ENCODE results near the gene SLC6A4. TPM values are rescaled to one million over a fixed set of nuclear protein-coding genes. Genes with fewer than 3 reads are reported as not detected.

The SLC6A4 gene
- total RNA-seq, 2 experiments from 2014 or later = not detected

- no peaks in the 10 kb centered on the region for H3K9me3 Mint-ChIP-seq (ENCODE audit: low read depth)
- DNase-seq = no peak
- intact Hi-C loops (cut with DNase I, micrococcal nuclease) = loop anchor here (5.0 kb wide), 2 partner anchors 99 to 131 kb away; no protein-coding TSS in a partner anchor
- H3K36me3 Mint-ChIP-seq (ENCODE audit: low read depth) = no peaks in the 10 kb centered on the region
- peaks cover 11% of the 10 kb centered on the region for H3K4me1 Mint-ChIP-seq
- ChIA-PET POLR2A (no interaction called here), CTCF (interaction anchor here (2.0 kb wide), 1 partner anchor 134 kb away, joined by 8 read pairs; no protein-coding TSS in a partner anchor)
- H3K27me3 Mint-ChIP-seq = peaks cover 48% of the 10 kb centered on the region
- H3K27ac Mint-ChIP-seq = no peak overlapping the region
- ATAC-seq = no peak
- H3K4me3 Mint-ChIP-seq = no peak overlapping the region
Measured at GRCh38 chr17:30238387-30239088, 3.0 kb upstream of the SLC6A4 start.

GRCh38 chr17:30238003-30238344 lies 2.5 kb upstream of the SLC6A4 start:
- Mint-ChIP-seq H3K4me1 (peaks cover 11% of the 10 kb centered on the region), H3K27me3 (peaks cover 53% of the 10 kb centered on the region), H3K4me3 (no peak overlapping the region), H3K9me3 (ENCODE audit: low read depth) (no peaks in the 10 kb centered on the region), H3K36me3 (ENCODE audit: low read depth) (no peaks in the 10 kb centered on the region), H3K27ac (no peak overlapping the region)
- intact Hi-C loops (cut with DNase I, micrococcal nuclease) = loop anchor here (5.0 kb wide), 2 partner anchors 99 to 131 kb away; no protein-coding TSS in a partner anchor
- ATAC-seq = no peak
- DNase-seq = no peak
- ChIA-PET CTCF (no interaction called here), POLR2A (no interaction called here)

- ChIA-PET POLR2A (no interaction called here), CTCF (interaction anchor here (0.9 to 1.8 kb wide), 2 partner anchors 112 to 133 kb away, joined by 4 to 11 read pairs; no protein-coding TSS in a partner anchor)
- Mint-ChIP-seq H3K4me3 (no peak overlapping the region), H3K27ac (no peak overlapping the region), H3K36me3 (ENCODE audit: low read depth) (no peaks in the 10 kb centered on the region), H3K9me3 (ENCODE audit: low read depth) (no peaks in the 10 kb centered on the region), H3K4me1 (peaks cover 11% of the 10 kb centered on the region), H3K27me3 (peaks cover 57% of the 10 kb centered on the region)
- ATAC-seq (no peak), DNase-seq (no peak)
- intact Hi-C loops (cut with DNase I, micrococcal nuclease) = loop anchor here (2.0 to 5.0 kb wide), 3 partner anchors 100 to 133 kb away; no protein-coding TSS in a partner anchor
Measured at GRCh38 chr17:30237296-30238002, 2.0 kb upstream of the SLC6A4 start.

GRCh38 chr17:30236766-30237165 lies 1.3 kb upstream of the SLC6A4 start:
- intact Hi-C loops (cut with DNase I, micrococcal nuclease) = loop anchor here (2.0 to 5.0 kb wide), 3 partner anchors 101 to 132 kb away; no protein-coding TSS in a partner anchor
- ChIA-PET CTCF (interaction anchor here (0.8 to 1.9 kb wide), 6 partner anchors 8 to 132 kb away, joined by 3 to 11 read pairs (median 4); no protein-coding TSS in a partner anchor), POLR2A (no interaction called here)
- H3K4me1 Mint-ChIP-seq = peaks cover 11% of the 10 kb centered on the region
- H3K27me3 Mint-ChIP-seq = peaks cover 59% of the 10 kb centered on the region
- ATAC-seq = no peak
- H3K27ac Mint-ChIP-seq = no peak overlapping the region
- peak; percentile 55 for DNase-seq
- no peaks in the 10 kb centered on the region for H3K9me3 Mint-ChIP-seq (ENCODE audit: low read depth)
- no peaks in the 10 kb centered on the region for H3K36me3 Mint-ChIP-seq (ENCODE audit: low read depth)
- H3K4me3 Mint-ChIP-seq = no peak overlapping the region

DNA sequence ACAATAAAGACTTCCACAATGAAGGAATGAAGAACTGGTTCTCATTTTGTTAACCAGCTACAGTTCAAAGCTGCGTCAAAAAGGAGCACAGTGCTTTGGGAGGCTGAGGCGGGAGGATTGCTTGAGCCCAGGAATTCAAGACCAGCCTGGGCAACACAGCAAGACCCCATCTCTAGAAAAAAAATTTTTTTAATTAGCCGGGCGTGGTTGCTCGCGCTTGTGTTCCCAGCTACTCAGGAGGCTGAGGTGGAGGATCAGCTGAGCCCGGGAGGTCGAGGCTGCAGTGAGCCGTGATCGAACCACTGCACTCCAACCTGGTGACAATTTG lies 764 bp upstream of the SLC6A4 start:
- H3K36me3 Mint-ChIP-seq (ENCODE audit: low read depth) = no peaks in the 10 kb centered on the region
- intact Hi-C loops (cut with DNase I, micrococcal nuclease) = loop anchor here (2.0 to 5.0 kb wide), 3 partner anchors 101 to 131 kb away; no protein-coding TSS in a partner anchor
- peaks cover 59% of the 10 kb centered on the region for H3K27me3 Mint-ChIP-seq
- CTCF ChIA-PET = interaction anchor here (0.8 to 1.9 kb wide), 7 partner anchors 9 to 131 kb away, joined by 3 to 11 read pairs (median 4); no protein-coding TSS in a partner anchor
- peaks cover 11% of the 10 kb centered on the region for H3K4me1 Mint-ChIP-seq
- no peaks in the 10 kb centered on the region for H3K9me3 Mint-ChIP-seq (ENCODE audit: low read depth)
- DNase-seq (no peak), ATAC-seq (no peak)
- POLR2A ChIA-PET = interaction anchor here (0.5 kb wide), 1 partner anchor 8 kb away, joined by 4 read pairs; no protein-coding TSS in a partner anchor
- no peak overlapping the region for H3K27ac Mint-ChIP-seq
- H3K4me3 Mint-ChIP-seq = peak overlapping the region; percentile 42

DNA sequence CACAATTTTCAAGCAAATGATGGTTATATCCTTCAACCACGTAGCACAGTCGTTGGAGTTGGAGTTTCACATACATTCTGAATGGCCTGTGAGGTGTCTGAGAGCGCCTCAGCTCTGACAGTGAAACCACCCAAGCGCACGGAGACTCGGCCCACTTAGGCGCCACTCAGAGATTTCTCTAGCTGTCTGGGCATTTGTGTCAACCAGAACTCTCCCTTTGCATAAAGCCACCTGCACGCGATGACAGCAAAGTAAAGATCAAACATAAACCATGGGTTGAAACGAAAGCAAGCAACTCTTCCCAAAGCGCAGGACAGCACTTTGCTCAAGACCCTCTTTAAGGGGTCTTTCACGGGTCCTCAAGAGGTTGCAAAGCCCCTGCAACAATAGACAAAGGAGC lies 533 bp downstream of the SLC6A4 start:
- H3K27ac Mint-ChIP-seq = no peak overlapping the region
- peak; percentile 33 for DNase-seq
- ATAC-seq = peak; percentile 45
- no peaks in the 10 kb centered on the region for H3K9me3 Mint-ChIP-seq (ENCODE audit: low read depth)
- H3K4me3 Mint-ChIP-seq = peak overlapping the region; percentile 34
- H3K4me1 Mint-ChIP-seq = peaks cover 11% of the 10 kb centered on the region
- ChIA-PET POLR2A (interaction anchor here (0.6 kb wide), 1 partner anchor 117 kb away, joined by 3 read pairs; no protein-coding TSS in a partner anchor), CTCF (interaction anchor here (0.6 to 1.9 kb wide), 8 partner anchors 13 to 130 kb away, joined by 3 to 6 read pairs (median 4); no protein-coding TSS in a partner anchor)
- intact Hi-C loops (cut with DNase I, micrococcal nuclease) = loop anchor here (5.0 kb wide), 2 partner anchors 102 to 128 kb away; no protein-coding TSS in a partner anchor
- no peaks in the 10 kb centered on the region for H3K36me3 Mint-ChIP-seq (ENCODE audit: low read depth)
- peaks cover 62% of the 10 kb centered on the region for H3K27me3 Mint-ChIP-seq

DNA sequence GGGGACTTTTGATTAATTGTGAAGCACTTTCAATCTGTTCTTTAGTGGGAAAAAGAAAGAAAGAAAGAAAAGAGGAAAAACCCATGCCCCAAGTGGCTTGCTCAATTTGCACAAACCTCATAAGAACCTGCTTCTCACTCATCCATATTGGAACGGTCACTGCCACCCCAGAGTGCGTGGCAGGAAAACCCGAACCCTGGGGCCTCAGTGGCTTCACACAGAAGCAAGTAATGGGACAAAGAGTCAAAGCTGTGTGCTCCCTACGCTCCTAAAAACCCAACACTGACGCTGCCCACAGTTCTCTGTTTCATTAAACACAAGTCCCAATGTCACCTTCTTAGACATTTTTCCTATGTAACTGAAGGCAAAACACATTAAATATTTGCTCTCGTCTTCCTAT lies 1.2 kb downstream of the SLC6A4 start:
- ChIA-PET CTCF (interaction anchor here (0.6 to 1.8 kb wide), 5 partner anchors 13 to 129 kb away, joined by 3 to 4 read pairs (median 3); no protein-coding TSS in a partner anchor), POLR2A (interaction anchor here (0.6 kb wide), 1 partner anchor 117 kb away, joined by 3 read pairs; no protein-coding TSS in a partner anchor)
- H3K4me3 Mint-ChIP-seq = no peak overlapping the region
- DNase-seq (no peak), ATAC-seq (no peak)
- H3K9me3 Mint-ChIP-seq (ENCODE audit: low read depth) = no peaks in the 10 kb centered on the region
- peaks cover 11% of the 10 kb centered on the region for H3K4me1 Mint-ChIP-seq
- peaks cover 58% of the 10 kb centered on the region for H3K27me3 Mint-ChIP-seq
- intact Hi-C loops (cut with DNase I, micrococcal nuclease) = no loop called here
- no peak overlapping the region for H3K27ac Mint-ChIP-seq
- H3K36me3 Mint-ChIP-seq (ENCODE audit: low read depth) = no peaks in the 10 kb centered on the region

DNA sequence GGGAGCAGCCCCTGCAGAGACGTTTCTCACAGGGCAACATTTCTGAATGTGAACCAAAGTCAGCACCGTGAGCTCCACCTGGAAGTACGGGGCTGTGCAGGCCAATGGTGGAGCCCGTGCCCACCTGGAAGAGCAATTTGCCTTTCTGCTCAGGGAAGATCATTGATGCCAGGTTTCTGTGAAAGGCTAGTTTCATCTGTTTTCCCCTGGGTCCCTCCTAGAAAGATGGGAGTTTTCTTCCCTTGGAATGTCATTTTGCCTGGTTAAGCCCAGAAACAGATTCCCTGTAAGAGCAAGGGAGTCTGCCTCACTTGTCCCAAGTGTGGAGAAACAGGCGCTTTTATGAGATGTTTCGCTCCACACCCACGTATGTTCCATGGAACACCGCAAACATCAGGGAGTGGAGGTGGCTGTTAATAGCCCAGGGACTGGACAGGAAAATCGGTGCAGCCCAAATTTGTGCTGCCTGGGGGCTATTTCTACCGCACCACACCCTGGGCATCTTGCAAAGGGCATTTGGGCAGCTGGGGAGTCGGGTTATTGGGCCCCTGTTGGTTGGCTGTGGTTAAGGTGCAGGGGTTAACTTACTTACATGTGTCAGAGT lies 2.6 kb downstream of the SLC6A4 start:
- Mint-ChIP-seq H3K36me3 (ENCODE audit: low read depth) (no peaks in the 10 kb centered on the region), H3K27me3 (peaks cover 53% of the 10 kb centered on the region), H3K9me3 (ENCODE audit: low read depth) (no peaks in the 10 kb centered on the region), H3K4me3 (no peak overlapping the region), H3K4me1 (peaks cover 11% of the 10 kb centered on the region), H3K27ac (no peak overlapping the region)
- ChIA-PET POLR2A (no interaction called here), CTCF (no interaction called here)
- ATAC-seq = no peak
- intact Hi-C loops (cut with DNase I, micrococcal nuclease) = no loop called here
- DNase-seq = no peak

GRCh38 chr17:30232015-30232823 lies 3.3 kb downstream of the SLC6A4 start:
- Mint-ChIP-seq H3K4me1 (peaks cover 11% of the 10 kb centered on the region), H3K9me3 (ENCODE audit: low read depth) (no peaks in the 10 kb centered on the region), H3K27ac (no peak overlapping the region), H3K36me3 (ENCODE audit: low read depth) (no peaks in the 10 kb centered on the region), H3K27me3 (peaks cover 47% of the 10 kb centered on the region), H3K4me3 (no peak overlapping the region)
- ChIA-PET POLR2A (no interaction called here), CTCF (interaction anchor here (1.1 kb wide), 1 partner anchor 104 kb away, joined by 3 read pairs; no protein-coding TSS in a partner anchor)
- DNase-seq (no peak), ATAC-seq (no peak)
- intact Hi-C loops (cut with DNase I, micrococcal nuclease) = no loop called here

DNA sequence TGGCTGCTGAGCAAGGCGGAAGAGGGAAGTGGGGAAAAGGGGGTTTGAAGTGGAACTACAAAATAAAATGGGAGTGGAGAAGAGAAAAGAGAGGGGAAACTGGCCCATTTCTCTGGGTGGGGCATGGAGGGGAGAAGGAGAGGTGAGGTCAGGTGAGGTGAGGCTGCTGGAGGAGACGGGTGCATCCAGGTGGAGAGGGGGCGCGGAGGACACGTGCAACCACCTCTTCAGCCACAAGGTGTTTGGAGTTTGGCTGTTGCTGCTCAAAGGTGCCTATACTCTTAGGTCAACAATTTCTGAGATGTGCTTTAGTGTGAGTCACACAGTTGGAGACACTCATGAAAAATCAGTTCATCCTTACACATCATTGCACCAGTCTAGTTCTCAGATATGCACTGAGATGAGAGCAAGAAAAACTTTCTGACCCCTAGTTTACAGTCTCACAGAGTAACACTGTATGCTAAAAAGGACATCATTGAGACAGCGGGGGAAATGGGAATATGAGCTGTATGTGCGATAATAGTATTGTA lies 4.8 kb downstream of the SLC6A4 start:
- peaks cover 4% of the 10 kb centered on the region for H3K4me1 Mint-ChIP-seq
- DNase-seq (no peak), ATAC-seq (no peak)
- no peaks in the 10 kb centered on the region for H3K9me3 Mint-ChIP-seq (ENCODE audit: low read depth)
- no peaks in the 10 kb centered on the region for H3K36me3 Mint-ChIP-seq (ENCODE audit: low read depth)
- intact Hi-C loops (cut with DNase I, micrococcal nuclease) = no loop called here
- peaks cover 39% of the 10 kb centered on the region for H3K27me3 Mint-ChIP-seq
- H3K4me3 Mint-ChIP-seq = no peak overlapping the region
- no peak overlapping the region for H3K27ac Mint-ChIP-seq
- ChIA-PET CTCF (interaction anchor here (1.1 kb wide), 1 partner anchor 106 kb away, joined by 3 read pairs; no protein-coding TSS in a partner anchor), POLR2A (no interaction called here)

Measured in activated CD4-positive, alpha-beta T cell treated with anti-CD3 and anti-CD28 coated beads for 36 hours (primary cell).